ENCODE results near the gene ARHGAP24.

DNA sequence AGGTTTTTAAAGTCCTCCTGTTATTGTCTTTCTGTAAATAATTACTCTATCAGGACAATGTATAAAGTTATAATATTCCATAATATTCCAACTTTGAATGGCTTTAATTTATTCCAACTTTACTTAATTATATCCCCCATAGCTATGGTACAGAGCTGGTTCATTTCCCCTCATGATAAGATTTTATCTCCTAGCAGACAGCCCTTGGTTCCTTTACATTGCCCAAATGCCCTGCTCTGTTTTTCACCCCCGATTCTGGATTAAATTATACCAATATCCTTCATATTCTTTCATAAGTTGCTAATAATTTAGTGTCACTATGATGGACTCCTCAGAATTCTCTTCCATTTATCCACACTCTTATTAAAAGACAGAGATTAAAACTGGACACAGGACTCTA is 544.4 kb downstream of the ARHGAP24 start:
- TF ChIP-seq, protein P1, sequence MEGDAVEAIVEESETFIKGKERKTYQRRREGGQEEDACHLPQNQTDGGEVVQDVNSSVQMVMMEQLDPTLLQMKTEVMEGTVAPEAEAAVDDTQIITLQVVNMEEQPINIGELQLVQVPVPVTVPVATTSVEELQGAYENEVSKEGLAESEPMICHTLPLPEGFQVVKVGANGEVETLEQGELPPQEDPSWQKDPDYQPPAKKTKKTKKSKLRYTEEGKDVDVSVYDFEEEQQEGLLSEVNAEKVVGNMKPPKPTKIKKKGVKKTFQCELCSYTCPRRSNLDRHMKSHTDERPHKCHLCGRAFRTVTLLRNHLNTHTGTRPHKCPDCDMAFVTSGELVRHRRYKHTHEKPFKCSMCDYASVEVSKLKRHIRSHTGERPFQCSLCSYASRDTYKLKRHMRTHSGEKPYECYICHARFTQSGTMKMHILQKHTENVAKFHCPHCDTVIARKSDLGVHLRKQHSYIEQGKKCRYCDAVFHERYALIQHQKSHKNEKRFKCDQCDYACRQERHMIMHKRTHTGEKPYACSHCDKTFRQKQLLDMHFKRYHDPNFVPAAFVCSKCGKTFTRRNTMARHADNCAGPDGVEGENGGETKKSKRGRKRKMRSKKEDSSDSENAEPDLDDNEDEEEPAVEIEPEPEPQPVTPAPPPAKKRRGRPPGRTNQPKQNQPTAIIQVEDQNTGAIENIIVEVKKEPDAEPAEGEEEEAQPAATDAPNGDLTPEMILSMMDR (IDR thresholded peaks at IDR 0.05), result no peak
- no peak for TF ChIP-seq POLR2A (IDR thresholded peaks at IDR 0.05)
